Measurements from ENCODE around the gene CHRNA4. TPM values are rescaled to one million over a fixed set of nuclear protein-coding genes. Genes with fewer than 3 reads are reported as not detected.
"Not testable (repeated sequence)": the region's sequence is repeated elsewhere in the genome, so short reads cannot be mapped to it uniquely, and the experiment has no call there.

Gene CHRNA4
- total RNA-seq, 1 donor from 2014 or later = 145 TPM

DNA sequence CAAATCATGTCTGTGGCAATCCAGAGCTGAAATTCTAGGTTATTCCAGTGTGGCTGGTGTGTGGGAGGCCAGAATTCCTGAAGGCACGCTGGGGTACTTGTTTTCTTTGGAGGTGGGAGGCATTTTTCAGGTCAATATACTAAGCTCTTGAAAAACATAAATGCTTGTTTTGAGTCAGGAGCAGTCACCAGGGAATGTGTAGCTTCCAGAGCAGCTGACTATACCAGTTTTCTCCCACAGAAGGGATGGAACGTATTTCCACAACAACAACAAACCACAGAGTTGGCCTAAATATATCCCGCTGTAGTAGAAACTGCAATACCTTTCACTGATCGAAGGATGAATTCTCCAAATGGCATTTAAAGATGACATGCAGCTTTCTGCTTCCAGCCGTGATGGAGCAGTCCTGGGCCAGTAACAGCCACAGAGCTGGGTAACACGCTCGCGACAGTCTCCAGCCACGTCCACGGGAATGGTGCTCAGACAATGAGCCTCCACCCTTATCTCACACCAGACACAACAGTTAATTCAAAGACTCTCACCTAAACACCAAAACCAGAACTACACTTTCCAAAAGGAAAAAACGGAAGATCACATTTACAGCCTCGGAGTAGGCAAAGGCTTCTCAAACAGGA lies 23.2 kb downstream of the CHRNA4 start:
- DNase-seq (ENCODE audit: low spot score) (no peak), ATAC-seq (no peak)

GRCh38 chr20:63336232-63336752 lies 24.9 kb downstream of the CHRNA4 start:
- DNase-seq (ENCODE audit: low spot score) = no peak

DNA sequence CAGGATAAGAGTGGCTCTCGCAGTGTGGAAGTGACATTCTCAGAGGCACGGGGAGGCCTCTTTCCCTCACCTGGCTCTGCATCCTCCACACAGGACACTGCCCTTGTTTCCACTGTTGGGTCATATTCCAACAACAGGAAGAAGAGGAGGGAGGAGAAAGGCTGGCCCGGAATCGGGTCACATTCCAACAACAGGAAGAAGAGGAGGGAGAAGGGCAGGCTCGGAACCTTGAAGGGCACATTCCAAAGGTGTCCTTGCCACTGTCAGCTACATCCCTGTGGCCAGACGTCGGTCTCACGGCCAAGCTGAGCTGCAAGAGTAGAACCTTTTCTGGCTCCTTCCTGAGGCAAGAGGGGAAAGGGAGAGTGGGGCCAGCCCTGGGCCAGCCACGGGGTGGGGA lies 25.4 kb downstream of the CHRNA4 start:
- no peak for DNase-seq (ENCODE audit: low spot score)
- ATAC-seq = no peak

More at GRCh38 chr20:63336232-63336752, 24.9 kb downstream of the CHRNA4 start:
- ATAC-seq = no peak

- not testable (repeated sequence) for ATAC-seq; DNase-seq (ENCODE audit: low spot score)
Observed at GRCh38 chr20:63335060-63335459, 26.1 kb downstream of the CHRNA4 start.

- ATAC-seq = no peak
- DNase-seq (ENCODE audit: low spot score) = no peak
Observed at GRCh38 chr20:63334356-63334755, 26.8 kb downstream of the CHRNA4 start.

- ATAC-seq (no peak), DNase-seq (ENCODE audit: low spot score) (no peak)
Observed at GRCh38 chr20:63333241-63333836, 27.8 kb downstream of the CHRNA4 start.

DNA sequence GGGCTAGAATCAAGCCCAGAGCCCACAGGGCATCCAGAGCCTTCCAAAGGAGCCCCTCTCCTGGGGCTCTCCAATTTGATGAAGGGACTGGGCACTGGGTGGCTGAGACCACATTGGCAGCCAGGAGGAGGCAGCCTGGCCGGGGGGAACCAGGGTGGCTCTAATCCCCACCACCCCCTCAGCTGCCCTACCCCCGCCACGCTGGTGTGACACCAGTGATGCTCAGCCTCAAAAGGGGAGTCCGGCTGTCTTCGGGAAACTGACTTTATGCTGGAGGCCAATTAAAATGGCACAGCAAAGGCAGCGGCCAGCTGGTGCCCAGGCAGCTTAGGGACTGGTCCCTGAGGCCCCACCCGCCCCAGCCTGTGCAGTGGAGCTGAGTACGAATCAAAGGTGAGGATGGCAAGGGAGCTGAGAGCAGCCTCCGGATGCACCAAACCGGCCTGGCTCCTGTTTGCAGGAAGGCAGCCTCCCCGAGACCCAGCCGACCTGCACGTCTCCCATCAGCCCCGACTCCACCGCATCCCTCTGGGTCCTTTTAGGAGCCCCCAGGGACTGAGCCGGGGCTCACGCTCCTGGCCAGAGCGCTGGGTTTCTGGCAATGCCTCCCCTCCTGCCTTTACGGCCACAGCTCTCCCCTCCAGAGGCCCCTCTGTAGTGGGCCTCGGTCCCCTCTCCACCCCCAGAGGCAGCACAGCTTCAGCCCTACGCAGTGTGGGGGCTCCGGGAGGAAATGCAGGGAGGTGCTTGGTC lies 28.5 kb downstream of the CHRNA4 start:
- no peak for ATAC-seq
- no peak for DNase-seq (ENCODE audit: low spot score)

- no peak for ATAC-seq
Observed at GRCh38 chr20:63331741-63332400, 29.3 kb downstream of the CHRNA4 start.

GRCh38 chr20:63330940-63331339 lies 30.2 kb downstream of the CHRNA4 start:
- no peak for DNase-seq (ENCODE audit: low spot score)

More at GRCh38 chr20:63331741-63332400, 29.3 kb downstream of the CHRNA4 start:
- DNase-seq (ENCODE audit: low spot score) = no peak

GRCh38 chr20:63330084-63330760 lies 30.9 kb downstream of the CHRNA4 start:
- no peak for DNase-seq (ENCODE audit: low spot score)
- ATAC-seq = no peak

More at GRCh38 chr20:63330940-63331339, 30.2 kb downstream of the CHRNA4 start:
- ATAC-seq = no peak

GRCh38 chr20:63329331-63330083 lies 31.6 kb downstream of the CHRNA4 start:
- no peak for ATAC-seq
- no peak for DNase-seq (ENCODE audit: low spot score)

GRCh38 chr20:63328718-63329275 lies 32.4 kb downstream of the CHRNA4 start:
- DNase-seq (ENCODE audit: low spot score) = no peak
- no peak for ATAC-seq

GRCh38 chr20:63328026-63328700 lies 33.0 kb downstream of the CHRNA4 start:
- DNase-seq (ENCODE audit: low spot score) (no peak), ATAC-seq (peak; percentile 14)

DNA sequence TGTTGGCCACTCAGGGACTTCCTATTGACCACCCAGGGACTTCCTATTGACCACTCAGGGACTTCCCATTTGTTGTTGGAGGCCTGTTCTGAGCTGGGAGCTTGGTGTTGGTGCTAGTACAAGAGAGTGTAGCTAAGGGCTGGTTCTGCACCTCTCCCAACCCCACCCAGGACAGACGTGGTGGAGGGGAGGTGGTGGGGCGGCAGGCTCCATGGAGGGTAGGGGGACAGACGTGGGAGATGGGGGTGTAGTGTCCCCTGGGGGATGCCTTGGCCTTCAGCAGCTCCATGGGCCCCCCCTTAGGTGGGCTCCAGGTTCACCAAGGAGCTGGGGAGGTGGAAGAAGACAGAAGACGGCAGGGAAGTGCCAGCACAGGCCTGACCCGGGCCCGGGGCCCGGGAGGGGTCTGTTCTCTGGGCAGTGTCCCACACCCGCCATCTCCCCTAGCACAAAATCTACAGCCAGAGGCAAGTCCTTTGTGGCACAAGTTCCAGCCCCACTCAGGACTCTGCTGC lies 33.9 kb downstream of the CHRNA4 start:
- no peak for ATAC-seq
- DNase-seq (ENCODE audit: low spot score) = no peak

DNA sequence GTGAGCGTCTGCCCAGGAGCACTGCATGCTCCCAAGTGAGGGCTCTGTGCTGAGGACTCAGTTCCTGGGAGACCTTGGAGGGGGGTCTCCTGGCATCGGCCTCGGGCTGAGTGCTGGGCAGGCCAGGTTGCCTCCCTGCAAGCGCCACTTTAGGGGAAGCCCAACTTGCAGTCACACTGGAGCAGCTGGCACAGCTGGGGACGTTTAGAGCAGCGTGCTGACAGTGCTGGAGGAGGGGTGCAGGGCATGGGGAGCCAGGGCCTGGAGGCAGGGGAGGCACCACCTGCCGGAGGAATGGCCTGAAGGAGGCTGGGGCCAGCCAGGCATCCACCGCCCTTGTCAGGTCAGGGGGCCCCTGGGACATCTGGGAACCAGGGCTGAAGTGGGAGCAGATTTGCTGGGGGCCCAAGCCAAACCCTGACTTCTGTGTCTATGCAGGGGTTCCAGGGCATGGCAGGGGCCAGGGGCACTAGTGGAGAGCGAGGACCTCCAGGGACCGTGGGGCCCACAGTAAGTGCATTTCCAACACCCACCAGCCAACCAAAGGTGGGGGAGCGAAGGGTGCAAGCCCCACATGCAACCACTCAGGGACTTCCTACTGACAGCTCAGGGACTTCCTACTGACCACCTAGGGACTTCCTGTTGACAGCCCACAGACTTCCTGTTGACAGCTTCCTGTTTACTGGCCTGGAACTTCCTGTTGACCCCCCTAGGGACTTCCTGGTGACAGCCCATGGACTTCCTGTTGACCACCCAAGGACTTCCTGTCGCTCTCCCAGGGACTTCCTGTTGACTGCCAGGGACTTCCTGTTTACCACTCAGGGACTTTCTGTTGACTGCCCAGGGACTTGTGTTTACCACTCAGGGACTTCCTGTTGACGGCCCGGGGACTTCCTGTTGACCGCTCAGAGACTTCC lies 34.6 kb downstream of the CHRNA4 start:
- DNase-seq (ENCODE audit: low spot score) = no peak
- ATAC-seq = no peak

- DNase-seq (ENCODE audit: low spot score) (no peak), ATAC-seq (no peak)
Observed at GRCh38 chr20:63325554-63326313, 35.4 kb downstream of the CHRNA4 start.

- ATAC-seq (no peak), DNase-seq (ENCODE audit: low spot score) (no peak)
Observed at GRCh38 chr20:63325021-63325471, 36.1 kb downstream of the CHRNA4 start.

Measured in left lobe of liver (tissue), 2 donors.